Activated CD4-positive, alpha-beta memory T cell treated with anti-CD3 and anti-CD28 coated beads for 36 hours (primary cell): ENCODE measurements around the gene MED9. TPM values are rescaled to one million over a fixed set of nuclear protein-coding genes. Genes with fewer than 3 reads are reported as not detected.
"Not testable (repeated sequence)": the region's sequence is repeated elsewhere in the genome, so short reads cannot be mapped to it uniquely, and the experiment has no call there.

ENCODE experiments used
- CTCF ChIA-PET: fragments of 350-600 bp; sonication (Branson Sonifier 250); formaldehyde crosslinking; loops from one replicate; lab custom pipeline; 2021; ENCODE audit warnings: antibody characterized with exemption, inconsistent platforms; lab: Charles Lee
- POLR2A ChIA-PET: fragments of 350-600 bp; sonication (Branson Sonifier 250); formaldehyde crosslinking; loops from one replicate; lab custom pipeline; 2021; ENCODE audit warnings: antibody characterized with exemption; lab: Charles Lee
- DNase-seq: peaks from one replicate; pipeline ENCODE4 v3.0.0-alpha.2; 2020
- H3K27ac Mint-ChIP-seq: one replicate; pipeline ENCODE4 v1.8.0; 2021; ENCODE audit warnings: mixed read lengths
- H3K27me3 Mint-ChIP-seq: one replicate; pipeline ENCODE4 v1.8.0; 2021; ENCODE audit warnings: mixed read lengths
- H3K36me3 Mint-ChIP-seq: one replicate; pipeline ENCODE4 v1.8.0; 2021; ENCODE audit warnings: mixed read lengths
- H3K4me1 Mint-ChIP-seq: one replicate; pipeline ENCODE4 v1.8.0; 2021; ENCODE audit warnings: low read depth, mixed read lengths
- H3K4me3 Mint-ChIP-seq: one replicate; pipeline ENCODE4 v1.8.0; 2021; ENCODE audit warnings: mild to moderate bottlenecking, mixed read lengths
- H3K9me3 Mint-ChIP-seq: one replicate; pipeline ENCODE4 v1.8.0; 2021; ENCODE audit warnings: mixed read lengths
- intact Hi-C: fragments of 100-400 bp; cut with micrococcal nuclease; formaldehyde crosslinking; loops from one replicate; pipeline ENCODE4 v1.15.1; 2023
- total RNA-seq, 2 experiments: library from RNA; stranded (reverse); gene quantifications; one replicate each; pipeline ENCODE4 v1.2.3, GENCODE V29; 2021

The MED9 gene
- total RNA-seq, 2 experiments from 2014 or later: 12.1 to 12.2 TPM

DNA sequence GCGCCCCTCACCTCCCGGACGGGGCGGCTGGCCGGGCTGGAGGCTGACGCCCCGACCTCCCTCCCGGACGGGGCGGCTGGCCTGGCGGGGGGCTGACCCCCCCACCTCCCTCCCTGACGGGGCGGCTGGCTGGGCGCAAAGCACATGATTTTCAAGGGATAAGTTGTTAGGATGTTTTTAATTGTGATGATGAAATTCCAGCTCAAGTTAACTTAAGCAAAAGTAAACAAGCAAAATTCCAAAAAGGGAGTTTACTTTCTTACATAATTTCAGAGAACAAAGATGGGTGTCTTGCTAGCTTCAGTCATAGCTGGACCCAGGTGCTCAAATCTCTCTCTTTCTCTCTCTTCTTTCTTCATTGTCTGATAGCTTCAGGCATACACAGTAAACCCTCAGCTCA is 33.6 kb upstream of the MED9 start:
- no peaks in the 10 kb centered on the region for H3K9me3 Mint-ChIP-seq
- ChIA-PET POLR2A (interaction anchor here (0.6 kb wide), 1 partner anchor 264 kb away, joined by 3 read pairs; no protein-coding TSS in a partner anchor), CTCF (interaction anchor here (1.1 to 1.8 kb wide), 2 partner anchors 87 to 88 kb away, joined by 3 to 9 read pairs; no protein-coding TSS in a partner anchor)
- H3K4me1 Mint-ChIP-seq: peaks cover 4% of the 10 kb centered on the region
- H3K36me3 Mint-ChIP-seq: no peaks in the 10 kb centered on the region
- intact Hi-C loops: no loop called here
- no peak for DNase-seq
- no peak overlapping the region for H3K27ac Mint-ChIP-seq
- H3K4me3 Mint-ChIP-seq: no peak overlapping the region
- H3K27me3 Mint-ChIP-seq: no peaks in the 10 kb centered on the region

DNA sequence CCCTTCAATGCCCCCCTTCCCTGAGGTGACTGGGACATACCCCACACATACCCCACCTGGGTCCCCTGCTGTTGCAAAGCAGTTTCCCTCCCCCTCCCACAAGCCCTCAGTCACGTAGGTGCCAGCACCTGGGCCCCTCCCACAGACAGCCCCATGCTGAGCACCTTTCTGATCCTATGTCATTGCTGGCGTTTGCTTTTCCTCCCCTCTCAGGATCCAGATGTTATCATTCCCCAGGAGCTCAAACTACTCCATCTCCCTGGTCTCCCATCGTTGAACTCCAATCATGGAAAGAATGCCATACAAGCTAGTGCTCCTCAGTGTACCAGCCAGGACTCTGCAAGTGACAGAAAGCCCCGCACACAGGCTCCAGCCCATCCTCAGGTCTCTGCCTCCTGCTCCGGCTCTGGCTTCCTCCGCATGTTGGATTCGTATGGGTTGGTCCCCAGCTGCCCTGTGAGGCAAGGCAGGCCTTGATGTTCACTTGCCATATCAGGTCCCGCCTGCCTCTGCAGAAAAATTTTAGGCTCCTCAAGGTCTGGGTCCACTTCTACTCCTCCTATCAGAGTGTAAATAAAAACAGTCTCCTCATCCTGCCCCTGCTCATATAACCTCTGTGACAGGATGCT is 31.4 kb upstream of the MED9 start:
- no peaks in the 10 kb centered on the region for H3K27me3 Mint-ChIP-seq
- no peak overlapping the region for H3K27ac Mint-ChIP-seq
- H3K9me3 Mint-ChIP-seq: no peaks in the 10 kb centered on the region
- no peak for DNase-seq
- ChIA-PET POLR2A (no interaction called here), CTCF (interaction anchor here (0.9 kb wide), 1 partner anchor 89 kb away, joined by 3 read pairs; no protein-coding TSS in a partner anchor)
- intact Hi-C loops: no loop called here
- no peak overlapping the region for H3K4me3 Mint-ChIP-seq
- no peaks in the 10 kb centered on the region for H3K4me1 Mint-ChIP-seq
- H3K36me3 Mint-ChIP-seq: no peaks in the 10 kb centered on the region

DNA sequence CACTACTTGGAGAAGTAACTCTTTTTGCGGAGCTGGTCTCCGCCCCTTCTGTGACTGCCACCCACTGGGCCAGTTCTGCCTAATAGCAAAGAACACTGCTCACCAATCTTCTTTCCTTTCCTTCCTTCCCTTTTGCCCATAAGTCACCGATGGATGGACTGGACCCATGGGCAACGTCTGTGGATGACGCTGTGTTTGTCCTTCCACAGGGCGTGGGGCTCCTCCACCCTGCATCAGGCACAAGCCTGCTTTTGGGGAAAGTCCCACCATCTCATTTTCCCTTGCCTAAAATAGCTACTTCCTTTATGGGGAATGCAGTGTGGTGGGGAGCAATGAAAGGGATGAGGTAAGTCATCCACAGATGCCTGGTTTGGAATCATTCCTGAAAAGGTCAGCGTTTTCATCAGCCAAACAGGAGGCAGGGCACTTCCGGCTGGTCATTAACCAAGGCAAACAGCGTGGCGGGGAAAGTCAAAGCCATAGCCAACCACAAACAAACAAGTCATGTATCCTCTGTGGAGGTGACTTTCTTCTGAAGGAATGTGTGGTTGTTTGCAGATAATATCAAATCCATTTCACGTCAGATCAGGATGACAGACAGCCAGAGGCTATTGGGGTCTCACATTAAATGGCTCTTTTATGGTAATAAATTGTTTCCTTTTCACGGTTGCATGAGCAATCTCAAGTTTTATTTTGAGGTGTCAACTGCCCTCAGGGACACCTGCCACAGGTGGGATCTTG is 30.7 kb upstream of the MED9 start:
- no peaks in the 10 kb centered on the region for H3K27me3 Mint-ChIP-seq
- H3K9me3 Mint-ChIP-seq: no peaks in the 10 kb centered on the region
- DNase-seq: no peak
- ChIA-PET POLR2A (no interaction called here), CTCF (interaction anchor here (0.9 kb wide), 1 partner anchor 90 kb away, joined by 3 read pairs; no protein-coding TSS in a partner anchor)
- no peak overlapping the region for H3K4me3 Mint-ChIP-seq
- no peak overlapping the region for H3K27ac Mint-ChIP-seq
- H3K36me3 Mint-ChIP-seq: no peaks in the 10 kb centered on the region
- H3K4me1 Mint-ChIP-seq: no peaks in the 10 kb centered on the region
- intact Hi-C loops: no loop called here

DNA sequence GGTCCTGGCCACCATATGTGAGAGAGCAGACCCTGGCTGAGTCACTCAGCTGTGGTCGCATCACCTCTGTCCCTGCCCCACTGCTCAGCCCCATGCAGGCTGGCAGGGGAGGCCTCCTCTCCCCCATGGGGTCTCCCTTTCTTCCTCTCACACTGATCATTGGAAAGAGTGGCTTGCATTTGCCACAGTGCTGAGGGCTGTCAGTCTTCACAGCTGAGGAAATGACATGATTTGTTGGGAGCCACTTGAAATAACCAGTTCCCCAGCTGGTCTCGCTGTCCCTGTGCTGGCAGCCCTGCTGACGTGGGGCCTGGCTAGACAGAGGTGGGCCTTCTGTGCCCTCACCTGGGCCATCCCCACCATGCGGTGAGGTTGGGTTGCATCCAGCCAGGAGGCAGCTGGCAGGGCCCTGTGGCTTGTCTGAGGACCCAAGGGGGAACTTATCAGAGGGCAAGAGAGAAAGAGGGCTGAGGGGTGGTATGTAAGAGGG is 30.1 kb upstream of the MED9 start:
- Mint-ChIP-seq H3K9me3 (no peaks in the 10 kb centered on the region), H3K27ac (no peak overlapping the region), H3K36me3 (no peaks in the 10 kb centered on the region), H3K27me3 (no peaks in the 10 kb centered on the region), H3K4me3 (no peak overlapping the region), H3K4me1 (no peaks in the 10 kb centered on the region)
- intact Hi-C loops: no loop called here
- no peak for DNase-seq
- ChIA-PET CTCF (no interaction called here), POLR2A (no interaction called here)

DNA sequence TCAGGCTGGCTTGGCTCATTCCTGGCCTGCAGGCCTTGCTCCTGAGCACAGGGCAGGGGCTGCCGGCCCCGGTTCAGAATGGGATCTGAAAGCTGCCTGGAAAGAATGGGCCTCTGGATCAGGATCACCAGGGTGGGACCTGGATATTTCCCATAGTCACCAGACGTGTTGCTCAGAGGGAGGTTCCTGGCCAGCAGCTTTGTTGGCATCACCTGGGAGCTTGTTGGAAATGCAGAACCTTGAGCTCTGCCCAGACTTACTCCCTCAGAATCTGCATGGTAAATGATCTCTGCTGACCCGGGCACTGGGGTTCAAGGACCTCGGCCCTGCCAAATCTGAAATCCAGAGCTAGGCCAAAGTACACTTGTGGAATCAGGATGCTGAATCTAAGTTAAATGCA is 29.5 kb upstream of the MED9 start:
- no peaks in the 10 kb centered on the region for H3K27me3 Mint-ChIP-seq
- no peak overlapping the region for H3K27ac Mint-ChIP-seq
- intact Hi-C loops: no loop called here
- H3K4me1 Mint-ChIP-seq: no peaks in the 10 kb centered on the region
- H3K9me3 Mint-ChIP-seq: no peaks in the 10 kb centered on the region
- ChIA-PET CTCF (no interaction called here), POLR2A (no interaction called here)
- no peaks in the 10 kb centered on the region for H3K36me3 Mint-ChIP-seq
- DNase-seq: no peak
- no peak overlapping the region for H3K4me3 Mint-ChIP-seq

DNA sequence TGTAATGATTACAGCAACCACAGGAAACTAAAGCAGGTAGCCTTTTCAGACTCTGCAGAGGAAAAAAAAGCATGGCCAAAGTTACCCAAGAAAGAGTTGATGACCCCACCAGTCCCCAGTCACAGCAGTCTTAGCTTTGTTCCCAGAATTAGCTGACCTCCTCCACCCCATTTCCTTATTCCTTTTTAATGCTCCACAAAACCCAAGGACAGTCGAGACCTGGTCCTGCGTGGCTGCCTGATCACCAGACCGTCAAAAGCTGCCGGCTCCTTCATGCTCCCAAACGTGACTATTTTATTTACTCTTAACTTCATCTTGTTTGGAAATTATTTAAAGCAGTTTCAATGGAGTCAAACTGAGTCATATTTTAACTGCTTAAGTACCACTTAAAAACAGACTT is 28.7 kb upstream of the MED9 start:
- CTCF ChIA-PET: interaction anchor here (1.2 kb wide), 1 partner anchor 93 kb away, joined by 9 read pairs; no protein-coding TSS in a partner anchor
- H3K27ac Mint-ChIP-seq: no peak overlapping the region

DNA sequence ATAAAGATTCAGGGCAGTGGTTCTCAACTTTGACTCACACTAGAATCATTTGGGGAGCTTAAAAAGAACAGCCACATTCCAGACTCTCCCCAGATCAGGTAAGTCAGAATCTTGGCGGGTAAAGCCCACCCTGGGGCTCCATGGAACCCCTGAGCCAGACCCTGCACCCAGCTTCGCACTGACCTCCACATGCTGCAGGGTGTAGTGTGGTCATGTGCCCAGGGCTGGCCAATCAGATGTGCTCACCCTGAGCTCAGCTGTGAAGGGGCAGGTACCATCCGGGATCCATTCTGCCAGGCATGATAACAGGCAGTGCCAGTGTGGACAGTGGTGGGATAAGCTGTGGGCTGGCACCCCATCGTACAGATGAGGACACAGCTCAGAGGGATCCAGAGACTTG is 28.1 kb upstream of the MED9 start:
- Mint-ChIP-seq H3K27me3 (no peaks in the 10 kb centered on the region), H3K36me3 (no peaks in the 10 kb centered on the region), H3K4me3 (no peak overlapping the region), H3K27ac (no peak overlapping the region), H3K9me3 (no peaks in the 10 kb centered on the region), H3K4me1 (no peaks in the 10 kb centered on the region)
- intact Hi-C loops: no loop called here
- POLR2A ChIA-PET: no interaction called here
- DNase-seq: no peak
- CTCF ChIA-PET: interaction anchor here (0.6 to 1.3 kb wide), 5 partner anchors 8 to 211 kb away, joined by 3 to 9 read pairs (median 3); no protein-coding TSS in a partner anchor

More for the DNA sequence above, 28.7 kb upstream of the MED9 start:
- no peak for DNase-seq
- intact Hi-C loops: no loop called here
- H3K4me3 Mint-ChIP-seq: no peak overlapping the region
- no peaks in the 10 kb centered on the region for H3K36me3 Mint-ChIP-seq
- no peaks in the 10 kb centered on the region for H3K4me1 Mint-ChIP-seq
- no peaks in the 10 kb centered on the region for H3K9me3 Mint-ChIP-seq
- POLR2A ChIA-PET: no interaction called here
- H3K27me3 Mint-ChIP-seq: no peaks in the 10 kb centered on the region

DNA sequence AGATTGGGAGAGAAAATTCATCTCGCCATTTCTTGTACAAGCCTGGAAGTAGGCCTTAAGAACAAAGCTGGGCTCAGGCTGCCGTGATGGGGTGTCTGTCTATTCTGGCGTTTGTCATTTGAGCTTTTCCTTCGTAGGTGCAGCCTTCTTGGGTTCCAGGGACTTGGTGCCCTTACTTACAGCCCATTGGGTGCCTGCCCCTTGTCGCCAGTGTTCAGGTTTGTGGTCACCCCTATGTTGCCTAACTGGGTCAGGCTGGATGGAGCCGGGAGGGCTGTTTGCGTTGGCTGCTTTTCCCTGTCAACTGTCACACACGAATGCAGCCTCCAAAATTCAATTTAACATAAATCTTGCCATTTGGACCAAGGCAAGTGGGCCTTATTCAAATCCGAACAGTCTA is 23.7 kb upstream of the MED9 start:
- H3K4me1 Mint-ChIP-seq: no peaks in the 10 kb centered on the region
- CTCF ChIA-PET: interaction anchor here (0.7 to 1.3 kb wide), 2 partner anchors 44 to 98 kb away, joined by 3 read pairs; no protein-coding TSS in a partner anchor
- H3K27me3 Mint-ChIP-seq: peaks cover 2% of the 10 kb centered on the region
- no peaks in the 10 kb centered on the region for H3K36me3 Mint-ChIP-seq
- no peak overlapping the region for H3K4me3 Mint-ChIP-seq
- no peak for DNase-seq
- no peak overlapping the region for H3K27ac Mint-ChIP-seq
- intact Hi-C loops: no loop called here
- POLR2A ChIA-PET: no interaction called here
- H3K9me3 Mint-ChIP-seq: no peaks in the 10 kb centered on the region

DNA sequence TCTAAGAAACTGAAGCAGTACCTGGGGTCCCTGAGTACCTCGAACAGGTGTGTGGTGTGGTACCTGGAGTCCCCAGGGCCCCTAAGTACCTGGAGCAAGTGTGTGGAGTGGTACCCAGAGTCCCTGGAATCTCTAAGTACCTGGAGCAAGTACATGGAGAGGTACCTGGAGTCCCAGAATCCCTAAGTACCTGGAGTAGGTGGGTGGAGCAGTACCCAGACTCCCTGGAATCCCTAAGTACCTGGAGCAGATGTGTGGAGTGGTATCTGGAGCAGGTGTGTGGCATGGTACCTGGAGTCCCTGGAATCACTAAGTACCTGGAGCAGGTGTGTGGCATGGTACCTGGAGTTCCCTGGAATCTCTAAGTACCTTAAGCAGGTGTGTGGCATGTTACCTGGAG is 22.5 kb upstream of the MED9 start:
- CTCF ChIA-PET: interaction anchor here (1.3 kb wide), 1 partner anchor 99 kb away, joined by 3 read pairs; no protein-coding TSS in a partner anchor
- no peak for DNase-seq
- H3K9me3 Mint-ChIP-seq: no peaks in the 10 kb centered on the region
- POLR2A ChIA-PET: no interaction called here
- H3K27ac Mint-ChIP-seq: no peak overlapping the region
- intact Hi-C loops: no loop called here
- no peaks in the 10 kb centered on the region for H3K4me1 Mint-ChIP-seq
- no peak overlapping the region for H3K4me3 Mint-ChIP-seq
- H3K36me3 Mint-ChIP-seq: no peaks in the 10 kb centered on the region
- peaks cover 2% of the 10 kb centered on the region for H3K27me3 Mint-ChIP-seq

DNA sequence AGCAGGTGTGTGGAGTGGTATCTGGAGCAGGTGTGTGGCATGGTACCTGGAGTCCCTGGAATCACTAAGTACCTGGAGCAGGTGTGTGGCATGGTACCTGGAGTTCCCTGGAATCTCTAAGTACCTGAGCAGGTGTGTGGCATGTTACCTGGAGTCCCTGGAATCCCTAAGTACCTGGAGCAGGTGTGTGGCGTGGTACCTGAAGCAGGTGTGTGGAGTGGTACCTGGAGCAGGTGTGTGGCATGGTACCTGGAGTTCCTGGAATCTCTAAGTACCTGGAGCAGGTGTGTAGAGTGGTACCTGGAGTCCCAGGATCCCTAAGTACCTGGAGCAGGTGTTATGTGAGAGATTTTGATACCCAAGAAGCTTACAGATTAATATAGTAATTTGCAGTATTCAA is 22.1 kb upstream of the MED9 start:
- H3K27me3 Mint-ChIP-seq, H3K9me3 Mint-ChIP-seq, POLR2A ChIA-PET, intact Hi-C loops, H3K27ac Mint-ChIP-seq, H3K4me1 Mint-ChIP-seq, H3K4me3 Mint-ChIP-seq, DNase-seq, CTCF ChIA-PET, H3K36me3 Mint-ChIP-seq: not testable (repeated sequence)

DNA sequence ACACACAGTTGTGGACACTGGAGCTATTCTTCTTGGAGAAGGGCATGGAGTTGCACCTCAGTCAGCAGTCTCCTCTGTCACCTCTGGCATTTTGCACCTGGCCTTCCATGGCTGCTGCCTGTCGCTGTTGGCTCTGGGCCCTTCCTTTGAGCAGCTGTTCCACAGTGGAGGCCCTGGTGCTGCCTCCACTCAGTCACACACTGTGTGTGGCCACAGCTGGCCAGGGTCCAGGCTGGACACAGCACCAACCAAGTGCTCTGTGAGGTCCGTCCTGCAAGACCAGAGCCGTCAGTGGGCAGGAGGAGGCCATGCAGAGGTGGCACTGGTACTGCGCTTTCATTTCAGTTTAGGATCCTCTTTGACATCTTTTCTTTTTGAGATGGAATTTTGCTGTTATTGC is 21.6 kb upstream of the MED9 start:
- Mint-ChIP-seq H3K27ac (no peak overlapping the region), H3K27me3 (peaks cover 2% of the 10 kb centered on the region), H3K36me3 (no peaks in the 10 kb centered on the region), H3K9me3 (peaks cover 3% of the 10 kb centered on the region), H3K4me1 (no peaks in the 10 kb centered on the region), H3K4me3 (no peak overlapping the region)
- no peak for DNase-seq
- ChIA-PET CTCF (no interaction called here), POLR2A (no interaction called here)
- intact Hi-C loops: no loop called here

DNA sequence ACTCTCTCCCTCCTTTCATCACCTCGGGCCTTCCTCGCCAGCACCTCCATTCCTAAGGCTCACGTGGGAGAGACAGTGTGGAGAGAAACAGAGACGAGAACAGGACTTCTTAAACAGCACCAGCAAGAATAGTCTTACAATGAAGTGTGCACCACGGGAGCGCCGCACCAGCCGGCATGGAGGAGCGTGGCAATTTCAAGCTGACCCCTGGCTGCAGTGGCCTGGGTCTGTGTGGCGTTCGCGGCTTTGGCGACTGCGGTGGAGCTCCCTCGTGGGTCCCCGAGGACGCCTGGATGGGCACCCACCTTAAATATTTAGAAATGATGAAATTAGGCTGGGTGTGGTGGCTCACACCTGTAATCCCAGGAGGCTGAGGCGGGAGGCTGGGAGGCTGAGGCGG is 20.5 kb upstream of the MED9 start:
- no peak overlapping the region for H3K27ac Mint-ChIP-seq
- POLR2A ChIA-PET: no interaction called here

More for the DNA sequence above, 20.5 kb upstream of the MED9 start:
- intact Hi-C loops: no loop called here
- H3K27me3 Mint-ChIP-seq: peaks cover 2% of the 10 kb centered on the region
- no peak overlapping the region for H3K4me3 Mint-ChIP-seq
- H3K4me1 Mint-ChIP-seq: no peaks in the 10 kb centered on the region
- CTCF ChIA-PET: no interaction called here
- H3K36me3 Mint-ChIP-seq: no peaks in the 10 kb centered on the region
- H3K9me3 Mint-ChIP-seq: peaks cover 4% of the 10 kb centered on the region
- DNase-seq: no peak
